Mucosa of descending colon (tissue), 3 donors: ENCODE measurements around the gene KCNF1. TPM values are rescaled to one million over a fixed set of nuclear protein-coding genes. Genes with fewer than 3 reads are reported as not detected.

Experiments
- ATAC-seq: fragments of 200-7000 bp; cut with Tn5 transposase; one replicate; pipeline ENCODE4 v1.9.1; 2020; ENCODE audit warnings: mild to moderate bottlenecking, moderate library complexity
- DNase-seq, 3 donors: peaks; one replicate each; pipeline ENCODE4 v3.0.0-alpha.2; 2020
- H3K36me3 ChIP-seq: fragments of 200-600 bp; one replicate; pipeline ENCODE4 v1.8.0; 2021; ENCODE audit warnings: low read depth, mild to moderate bottlenecking
- H3K4me1 ChIP-seq: fragments of 200-600 bp; one replicate; pipeline ENCODE4 v1.8.0; 2021; ENCODE audit warnings: low read depth, mild to moderate bottlenecking
- H3K4me3 ChIP-seq: fragments of 200-600 bp; one replicate; pipeline ENCODE4 v1.8.0; 2021; ENCODE audit warnings: mild to moderate bottlenecking
- H3K9me3 ChIP-seq: fragments of 200-600 bp; one replicate; pipeline ENCODE4 v1.8.0; 2021; ENCODE audit warnings: mild to moderate bottlenecking
- intact Hi-C, 2 donors: fragments of 100-400 bp; cut with DNase I in 1 of 2; cut with micrococcal nuclease in 1 of 2; formaldehyde crosslinking; loops; one replicate each; pipeline versions ENCODE4 v1.11.0 to v1.11.1; 2022; cut with DNase I, micrococcal nuclease
- total RNA-seq, 3 donors: library from RNA; stranded (reverse); fragmentation: NEBNext Ultra II Directional in 2 of 3; extraction: Animal tissue kit (Norgen Biotek cat#: 25700) in 2 of 3; gene quantifications; one replicate each; pipeline versions ENCODE4 v1.2.1 to v1.2.4, GENCODE V29; 2021 to 2023
- TF ChIP-seq, protein P1 (sequence below): fragments of 200-600 bp; IDR thresholded peaks from one replicate; pipeline ENCODE4 v1.8.0; 2022; ENCODE audit warnings: antibody characterized with exemption, mild to moderate bottlenecking
- donor health status: DM: no; HTN: no; CAD: no; lungs with moderate emphysema.
- donor health status: DM: no; HTN: no; CAD: no.
- donor health status: DM: no; HTN: yes; CAD: no.

The KCNF1 gene
- total RNA-seq, 3 donors from 2014 or later, result 0.32 to 0.99 (median 0.78) TPM

DNA sequence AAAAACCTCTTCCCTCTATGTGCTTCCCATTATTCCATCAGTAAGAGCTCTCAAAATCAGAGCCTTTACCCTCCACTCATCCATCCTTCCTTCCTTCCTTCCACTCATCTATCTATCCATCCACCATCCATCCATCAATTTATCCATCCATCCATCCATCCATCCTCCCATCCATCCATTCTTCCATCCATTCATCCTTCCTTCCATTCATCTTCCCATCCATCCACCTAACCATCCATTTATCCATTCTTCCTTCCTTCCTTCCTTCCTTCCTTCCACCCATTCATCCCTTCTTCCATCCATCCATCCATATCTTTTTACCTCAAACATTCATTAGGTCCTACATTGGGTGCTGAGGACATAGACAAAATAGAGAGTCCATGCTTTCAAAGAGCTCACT, 19.4 kb upstream of the KCNF1 start:
- DNase-seq (no peak), ATAC-seq (no peak)
- Histone ChIP-seq H3K9me3 (no peaks in the 10 kb centered on the region), H3K36me3 (no peaks in the 10 kb centered on the region), H3K4me3 (no peak overlapping the region), H3K4me1 (no peaks in the 10 kb centered on the region)
- TF ChIP-seq, protein P1, sequence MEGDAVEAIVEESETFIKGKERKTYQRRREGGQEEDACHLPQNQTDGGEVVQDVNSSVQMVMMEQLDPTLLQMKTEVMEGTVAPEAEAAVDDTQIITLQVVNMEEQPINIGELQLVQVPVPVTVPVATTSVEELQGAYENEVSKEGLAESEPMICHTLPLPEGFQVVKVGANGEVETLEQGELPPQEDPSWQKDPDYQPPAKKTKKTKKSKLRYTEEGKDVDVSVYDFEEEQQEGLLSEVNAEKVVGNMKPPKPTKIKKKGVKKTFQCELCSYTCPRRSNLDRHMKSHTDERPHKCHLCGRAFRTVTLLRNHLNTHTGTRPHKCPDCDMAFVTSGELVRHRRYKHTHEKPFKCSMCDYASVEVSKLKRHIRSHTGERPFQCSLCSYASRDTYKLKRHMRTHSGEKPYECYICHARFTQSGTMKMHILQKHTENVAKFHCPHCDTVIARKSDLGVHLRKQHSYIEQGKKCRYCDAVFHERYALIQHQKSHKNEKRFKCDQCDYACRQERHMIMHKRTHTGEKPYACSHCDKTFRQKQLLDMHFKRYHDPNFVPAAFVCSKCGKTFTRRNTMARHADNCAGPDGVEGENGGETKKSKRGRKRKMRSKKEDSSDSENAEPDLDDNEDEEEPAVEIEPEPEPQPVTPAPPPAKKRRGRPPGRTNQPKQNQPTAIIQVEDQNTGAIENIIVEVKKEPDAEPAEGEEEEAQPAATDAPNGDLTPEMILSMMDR, result no peak
- intact Hi-C loops, result loop anchor here (10.0 kb wide), 1 partner anchor 58 kb away; no protein-coding TSS in a partner anchor

DNA sequence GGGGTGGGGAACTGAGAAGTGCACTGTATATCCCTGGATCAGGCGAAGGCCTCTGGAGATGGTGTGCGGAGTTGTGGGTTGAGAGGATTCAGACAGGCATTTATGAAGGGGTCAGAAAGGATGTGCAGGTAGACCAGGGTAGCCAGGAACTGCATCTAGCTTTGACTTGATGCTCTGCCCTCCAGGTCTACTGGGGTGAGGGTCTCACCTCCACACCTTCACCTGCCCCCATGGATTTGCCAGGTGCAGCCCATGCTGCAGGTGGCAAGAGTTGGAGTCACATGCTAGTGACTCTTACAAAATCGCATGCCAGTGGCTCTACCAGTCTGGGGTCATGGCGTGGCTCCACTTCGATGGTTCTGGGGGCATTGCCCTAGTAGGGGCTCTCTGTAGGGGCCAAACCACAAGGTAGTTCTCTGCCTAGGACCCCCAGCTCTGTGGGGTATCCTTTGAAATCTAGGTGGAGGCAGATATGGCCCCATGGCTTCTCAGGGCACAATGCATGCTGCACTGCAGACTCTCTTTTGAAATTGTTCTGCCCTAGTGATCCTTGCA, 18.9 kb upstream of the KCNF1 start:
- no peak for DNase-seq
- no peaks in the 10 kb centered on the region for H3K4me1 ChIP-seq
- H3K9me3 ChIP-seq, result no peaks in the 10 kb centered on the region
- ATAC-seq, result no peak
- H3K4me3 ChIP-seq, result no peak overlapping the region
- intact Hi-C loops, result loop anchor here (10.0 kb wide), 1 partner anchor 58 kb away; no protein-coding TSS in a partner anchor
- TF ChIP-seq, protein P1, result no peak
- no peaks in the 10 kb centered on the region for H3K36me3 ChIP-seq

DNA sequence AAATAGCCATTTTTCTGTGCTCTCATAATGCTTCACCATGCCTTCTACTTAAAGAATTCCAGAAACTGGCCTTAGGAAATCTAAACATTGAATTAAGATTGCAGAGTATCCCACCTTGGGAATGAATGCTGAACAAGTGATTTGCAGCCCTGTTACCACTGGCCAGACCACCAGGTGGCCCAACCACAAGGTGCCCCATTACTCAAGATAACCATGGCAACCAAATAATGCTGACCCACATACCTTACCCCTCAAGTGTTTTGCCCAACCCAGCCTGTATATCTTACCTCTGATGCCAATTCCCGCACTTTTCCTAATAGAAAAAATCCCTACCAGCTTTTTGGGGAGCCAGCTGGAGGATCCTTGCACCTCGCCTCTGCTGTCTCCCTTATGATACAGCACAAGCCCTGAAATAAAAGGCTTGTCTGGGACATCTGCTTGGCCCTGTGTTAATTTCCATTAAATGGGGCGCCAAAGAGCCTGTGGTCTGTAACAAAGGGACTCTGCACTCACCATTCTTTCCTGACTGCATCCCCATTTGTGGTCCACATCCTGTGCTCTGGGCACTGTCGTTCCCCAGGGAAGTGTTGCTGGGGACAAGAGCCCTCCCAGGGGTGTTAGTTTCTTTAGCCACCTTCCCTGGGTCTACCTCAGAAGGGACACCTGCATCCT, 17.3 kb upstream of the KCNF1 start:
- Histone ChIP-seq H3K4me3 (no peak overlapping the region), H3K4me1 (no peaks in the 10 kb centered on the region), H3K9me3 (no peaks in the 10 kb centered on the region), H3K36me3 (no peaks in the 10 kb centered on the region)
- ATAC-seq (no peak), DNase-seq (no peak)
- TF ChIP-seq, protein P1, result no peak
- intact Hi-C loops, result loop anchor here (10.0 kb wide), 1 partner anchor 60 kb away; no protein-coding TSS in a partner anchor

DNA sequence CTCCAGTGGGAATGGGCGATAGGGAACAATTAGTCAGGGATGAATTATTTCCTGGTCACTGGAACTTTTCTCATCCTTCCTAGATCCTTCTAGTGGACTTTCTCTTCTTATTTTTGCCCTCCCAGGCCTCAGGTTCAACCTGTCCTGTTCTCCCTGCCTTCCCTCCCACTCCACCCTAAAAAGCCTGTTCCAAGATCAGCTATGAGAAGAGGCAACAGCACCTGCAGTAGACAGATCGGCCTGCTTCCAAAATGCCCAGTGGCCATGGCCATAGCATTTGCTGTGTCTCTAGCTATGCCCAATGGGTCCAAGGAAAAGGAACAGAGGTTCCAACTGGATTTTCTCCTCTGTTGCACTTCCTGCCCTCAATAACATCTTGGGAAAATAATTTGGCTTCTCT, 16.5 kb upstream of the KCNF1 start:
- intact Hi-C loops, result loop anchor here (10.0 kb wide), 1 partner anchor 60 kb away; no protein-coding TSS in a partner anchor

DNA sequence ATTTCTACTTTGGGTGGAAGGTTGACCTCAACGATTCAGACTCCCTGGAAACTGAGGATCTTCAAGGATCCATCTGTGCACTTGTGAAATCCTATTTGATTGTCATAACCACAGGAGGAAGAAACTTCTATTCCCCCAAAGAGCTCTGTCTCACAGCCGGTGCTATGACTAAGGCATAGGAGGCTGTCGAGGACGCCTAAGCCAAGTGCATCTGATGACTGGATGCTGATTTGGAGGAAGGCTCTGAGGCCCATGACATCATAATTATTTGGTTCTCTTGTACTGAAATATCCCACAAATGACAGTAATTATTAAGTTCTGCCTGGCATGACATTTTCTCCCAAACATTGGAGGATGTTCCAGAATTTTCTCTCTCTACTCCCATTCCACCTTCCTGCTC, 13.8 kb upstream of the KCNF1 start:
- DNase-seq, result no peak

More for the DNA sequence above, 16.5 kb upstream of the KCNF1 start:
- Histone ChIP-seq H3K36me3 (no peaks in the 10 kb centered on the region), H3K9me3 (no peaks in the 10 kb centered on the region), H3K4me3 (no peak overlapping the region), H3K4me1 (no peaks in the 10 kb centered on the region)
- ATAC-seq, result no peak
- TF ChIP-seq, protein P1, result no peak
- no peak for DNase-seq

More for the DNA sequence above, 13.8 kb upstream of the KCNF1 start:
- TF ChIP-seq, protein P1, result no peak
- ATAC-seq, result no peak
- no peak overlapping the region for H3K4me3 ChIP-seq
- no peaks in the 10 kb centered on the region for H3K9me3 ChIP-seq
- H3K36me3 ChIP-seq, result no peaks in the 10 kb centered on the region
- intact Hi-C loops, result loop anchor here (10.0 kb wide), 1 partner anchor 63 kb away; no protein-coding TSS in a partner anchor
- H3K4me1 ChIP-seq, result peaks cover 10% of the 10 kb centered on the region
